GM12874 (cell line): ENCODE data around the gene CCDC86.
A peak's percentile ranks its signal among the peaks of the same experiment; 100 is the strongest.

Experiments
- CTCF ChIP-seq: IDR thresholded peaks from 2 replicates; pipeline ENCODE4 v1.5.1; 2011; ENCODE audit warnings: low read depth, mild to moderate bottlenecking, control low read depth, low read length, moderate library complexity; ENCODE audit not compliant: insufficient read depth

The CCDC86 gene

GRCh38 chr11:60880643-60881282 is 38.9 kb downstream of the CCDC86 start:
- TF ChIP-seq CTCF: no peak

DNA sequence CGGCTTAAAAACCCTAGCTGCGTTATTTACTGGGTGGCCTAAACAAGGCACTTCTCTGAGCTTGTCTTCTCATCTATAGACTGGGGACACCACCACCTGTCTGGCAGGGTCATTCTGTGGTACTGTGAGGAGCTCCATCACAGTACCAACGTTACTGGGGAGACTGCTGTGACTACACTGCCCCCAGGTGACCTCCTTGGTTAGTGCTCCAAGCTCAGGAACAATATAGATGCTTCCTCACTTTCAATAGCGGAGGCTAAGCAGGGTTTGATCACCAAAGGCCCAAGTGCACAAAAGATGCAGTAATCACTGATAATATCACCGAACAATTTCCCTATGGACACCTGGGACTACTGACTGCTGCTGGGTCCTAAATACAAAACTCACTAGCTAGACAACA is 45.6 kb downstream of the CCDC86 start:
- peak; percentile 55 for TF ChIP-seq CTCF

DNA sequence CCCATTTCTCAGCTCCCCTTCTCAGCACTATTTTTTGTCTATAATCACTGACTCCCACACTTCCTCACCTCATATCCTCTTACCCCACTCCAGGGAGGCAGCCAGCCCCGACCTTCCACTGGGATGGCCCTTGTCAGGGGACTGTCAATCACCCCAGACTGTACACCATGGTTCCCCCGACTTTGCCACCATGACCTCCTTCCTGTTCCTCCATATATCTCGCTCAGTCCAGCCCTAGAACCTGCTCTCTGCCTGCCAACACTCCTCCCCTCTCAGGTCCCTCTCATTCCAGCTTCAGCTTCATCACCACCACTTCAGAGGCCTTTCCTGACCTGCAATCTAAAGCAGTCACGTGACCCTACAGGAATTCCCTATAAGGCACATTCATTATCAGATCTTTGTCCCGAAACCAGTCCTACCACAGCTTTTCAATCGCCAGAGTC is 48.0 kb downstream of the CCDC86 start:
- no peak for TF ChIP-seq CTCF

- TF ChIP-seq CTCF: no peak
Observed at GRCh38 chr11:60890696-60891095, 48.8 kb downstream of the CCDC86 start.

- no peak for TF ChIP-seq CTCF
Observed at GRCh38 chr11:60891103-60891741, 49.3 kb downstream of the CCDC86 start.

GRCh38 chr11:60895687-60896086 is 53.8 kb downstream of the CCDC86 start:
- TF ChIP-seq CTCF: no peak

GRCh38 chr11:60897496-60897895 is 55.6 kb downstream of the CCDC86 start:
- TF ChIP-seq CTCF: no peak
